GM12874 (cell line): ENCODE data around the gene HSPA4.

ENCODE experiments used
- TF ChIP-seq, protein P1 (sequence below): IDR thresholded peaks from 2 replicates; pipeline ENCODE4 v1.5.1; 2011; ENCODE audit warnings: low read depth, mild to moderate bottlenecking, control low read depth, low read length, moderate library complexity; ENCODE audit not compliant: insufficient read depth

Gene HSPA4

DNA sequence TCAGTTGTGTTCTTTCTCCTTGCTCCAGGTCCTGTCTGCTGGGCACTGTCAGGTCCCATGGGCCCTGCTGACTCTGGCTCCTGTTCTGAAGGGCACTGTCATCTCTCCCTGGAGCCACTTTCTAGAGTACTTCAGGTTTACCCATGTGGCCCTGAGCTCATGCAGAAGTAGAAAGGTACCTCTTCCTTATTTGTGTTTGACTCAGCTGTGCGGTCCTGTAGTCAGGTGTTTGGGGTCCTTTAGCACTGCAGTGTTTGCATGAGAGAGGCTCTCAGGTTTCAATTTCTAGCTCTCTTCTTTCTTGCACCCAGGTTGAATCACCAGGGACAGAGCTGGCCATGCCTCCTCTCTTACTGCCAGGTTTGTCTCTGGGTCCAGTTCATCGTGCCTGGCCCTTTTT lies 71.5 kb downstream of the HSPA4 start:
- TF ChIP-seq, protein P1, sequence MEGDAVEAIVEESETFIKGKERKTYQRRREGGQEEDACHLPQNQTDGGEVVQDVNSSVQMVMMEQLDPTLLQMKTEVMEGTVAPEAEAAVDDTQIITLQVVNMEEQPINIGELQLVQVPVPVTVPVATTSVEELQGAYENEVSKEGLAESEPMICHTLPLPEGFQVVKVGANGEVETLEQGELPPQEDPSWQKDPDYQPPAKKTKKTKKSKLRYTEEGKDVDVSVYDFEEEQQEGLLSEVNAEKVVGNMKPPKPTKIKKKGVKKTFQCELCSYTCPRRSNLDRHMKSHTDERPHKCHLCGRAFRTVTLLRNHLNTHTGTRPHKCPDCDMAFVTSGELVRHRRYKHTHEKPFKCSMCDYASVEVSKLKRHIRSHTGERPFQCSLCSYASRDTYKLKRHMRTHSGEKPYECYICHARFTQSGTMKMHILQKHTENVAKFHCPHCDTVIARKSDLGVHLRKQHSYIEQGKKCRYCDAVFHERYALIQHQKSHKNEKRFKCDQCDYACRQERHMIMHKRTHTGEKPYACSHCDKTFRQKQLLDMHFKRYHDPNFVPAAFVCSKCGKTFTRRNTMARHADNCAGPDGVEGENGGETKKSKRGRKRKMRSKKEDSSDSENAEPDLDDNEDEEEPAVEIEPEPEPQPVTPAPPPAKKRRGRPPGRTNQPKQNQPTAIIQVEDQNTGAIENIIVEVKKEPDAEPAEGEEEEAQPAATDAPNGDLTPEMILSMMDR: no peak

DNA sequence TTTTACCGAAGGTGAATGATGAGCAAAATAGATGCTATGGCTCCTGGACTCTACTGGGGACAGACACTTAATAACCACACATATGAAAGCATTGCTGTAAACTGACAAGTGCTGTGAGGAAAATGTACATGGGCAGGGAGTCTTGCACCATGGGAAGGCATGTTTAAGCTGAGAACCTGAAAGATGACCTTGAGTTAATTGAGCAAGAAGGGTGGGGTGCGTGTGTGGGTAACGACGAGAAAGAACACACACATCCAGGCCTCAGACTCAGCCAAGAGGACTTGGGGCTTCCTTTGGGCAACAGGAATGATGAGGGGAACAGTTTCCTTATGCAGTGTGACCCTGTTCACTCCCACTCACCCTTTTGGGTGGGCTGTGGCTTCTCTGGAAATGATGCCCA lies 73.1 kb downstream of the HSPA4 start:
- TF ChIP-seq, protein P1: no peak

DNA sequence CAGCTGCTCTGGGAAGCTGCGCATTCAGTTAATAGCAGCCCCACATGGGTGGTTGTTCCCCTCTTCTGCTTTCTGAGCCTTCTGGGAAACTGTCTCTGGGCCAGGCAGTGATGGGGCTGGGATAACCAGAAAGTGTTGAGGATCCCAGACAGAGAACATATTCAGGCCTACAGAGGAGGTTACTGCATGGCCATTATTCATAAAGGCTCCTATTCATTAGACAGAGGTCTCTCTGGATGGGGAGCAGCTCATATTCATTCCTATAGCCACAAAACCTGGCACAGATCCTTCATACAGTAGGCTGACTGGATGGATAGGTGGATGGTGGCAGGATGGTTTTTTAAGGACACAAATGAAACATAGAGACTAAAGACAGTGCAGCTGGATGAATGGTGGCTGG lies 76.3 kb downstream of the HSPA4 start:
- TF ChIP-seq, protein P1: no peak

DNA sequence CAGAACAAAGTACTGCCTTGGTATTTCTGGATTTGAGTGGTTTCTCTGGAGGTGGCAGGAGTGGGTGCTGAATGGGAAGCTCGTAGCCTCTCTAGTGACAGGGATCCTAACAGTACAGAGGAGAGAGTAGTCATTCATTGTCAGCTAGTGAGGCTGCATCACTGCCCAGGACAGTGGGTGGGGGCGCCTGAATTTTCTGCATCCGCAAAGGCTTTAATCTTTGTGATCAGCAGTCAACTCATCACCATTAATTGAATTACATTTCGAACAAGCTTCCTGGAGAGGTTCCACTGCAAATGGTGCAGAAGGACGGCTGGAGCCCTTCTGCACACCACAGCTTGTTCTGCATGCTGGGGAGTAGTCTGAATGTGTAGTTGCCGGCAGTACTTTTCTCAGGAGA lies 77.5 kb downstream of the HSPA4 start:
- TF ChIP-seq, protein P1: no peak

DNA sequence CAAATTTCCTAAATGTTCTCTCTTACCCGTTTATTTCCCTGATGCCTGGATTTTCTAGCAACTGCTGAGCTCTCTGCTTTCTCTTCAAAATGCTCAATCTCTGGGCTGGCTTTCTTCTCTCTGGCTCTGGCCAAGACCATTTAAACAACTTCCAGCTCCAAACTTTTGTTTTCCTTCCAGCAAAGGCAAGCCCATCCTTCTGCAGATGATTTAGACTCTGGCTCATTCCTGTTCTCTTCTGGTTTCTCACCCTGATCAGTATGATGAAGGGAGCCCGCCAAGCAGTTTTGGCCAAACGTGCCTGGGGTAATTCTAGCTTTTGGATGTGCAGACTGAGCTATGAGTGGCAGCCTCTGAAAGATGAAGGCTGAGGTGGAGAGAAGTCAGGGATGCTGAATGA lies 78.1 kb downstream of the HSPA4 start:
- TF ChIP-seq, protein P1: no peak

DNA sequence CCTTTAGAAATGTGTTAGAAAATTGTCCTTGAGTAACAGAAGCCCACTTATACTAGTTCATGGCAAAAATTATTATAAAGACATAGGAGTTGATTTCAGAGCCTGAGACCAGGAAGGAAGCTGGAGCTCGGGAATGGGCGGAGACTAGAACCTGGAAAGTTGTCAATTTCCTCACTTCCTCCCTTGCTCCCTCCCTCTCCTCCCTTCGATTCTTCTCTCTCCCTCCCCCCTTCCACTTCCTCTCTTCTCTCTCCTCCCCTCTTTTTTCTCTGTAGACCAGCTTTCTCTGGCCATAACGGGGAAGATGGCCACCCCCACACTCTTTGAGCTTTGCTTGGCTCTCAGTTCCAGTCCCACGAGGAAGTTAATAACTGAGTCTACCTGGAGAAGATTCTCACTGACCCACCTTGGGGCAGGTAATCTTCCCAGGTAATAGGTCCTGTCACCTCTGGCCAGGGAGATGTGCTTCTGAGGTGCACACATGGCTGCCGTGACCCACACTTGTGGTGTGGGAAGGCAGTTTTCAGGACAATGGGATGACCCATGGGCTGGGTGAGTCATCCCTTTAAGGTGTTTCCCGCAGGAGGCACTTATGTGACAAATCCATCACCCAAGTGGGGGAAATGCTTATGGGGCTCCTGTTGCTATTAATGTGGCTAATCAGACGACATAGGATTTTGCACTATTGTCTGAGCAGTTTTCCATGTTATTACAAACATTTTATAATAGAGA lies 78.7 kb downstream of the HSPA4 start:
- TF ChIP-seq, protein P1: no peak

DNA sequence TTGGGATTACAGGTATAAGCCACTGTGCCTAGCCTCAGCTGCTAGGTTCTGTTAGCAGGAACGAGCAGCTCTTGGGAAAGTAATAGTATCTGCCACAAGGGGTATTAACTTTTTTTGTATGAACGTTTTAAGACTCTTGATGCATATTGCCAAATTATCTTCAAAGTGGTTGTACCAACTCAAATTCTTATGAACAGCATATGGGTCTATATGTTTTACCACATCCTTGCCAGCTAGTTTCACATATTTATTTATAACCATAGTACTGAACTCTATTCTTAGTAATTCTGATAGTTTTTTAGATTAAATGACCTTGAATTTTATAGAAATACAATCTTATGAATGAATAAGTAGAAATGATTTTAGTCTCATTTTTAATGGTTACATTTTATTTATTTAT lies 80.9 kb downstream of the HSPA4 start:
- TF ChIP-seq, protein P1: no peak
